Measurements from ENCODE around the gene ZNF710.
"Not testable (repeated sequence)": the region's sequence is repeated elsewhere in the genome, so short reads cannot be mapped to it uniquely, and the experiment has no call there.

The ZNF710 gene

DNA sequence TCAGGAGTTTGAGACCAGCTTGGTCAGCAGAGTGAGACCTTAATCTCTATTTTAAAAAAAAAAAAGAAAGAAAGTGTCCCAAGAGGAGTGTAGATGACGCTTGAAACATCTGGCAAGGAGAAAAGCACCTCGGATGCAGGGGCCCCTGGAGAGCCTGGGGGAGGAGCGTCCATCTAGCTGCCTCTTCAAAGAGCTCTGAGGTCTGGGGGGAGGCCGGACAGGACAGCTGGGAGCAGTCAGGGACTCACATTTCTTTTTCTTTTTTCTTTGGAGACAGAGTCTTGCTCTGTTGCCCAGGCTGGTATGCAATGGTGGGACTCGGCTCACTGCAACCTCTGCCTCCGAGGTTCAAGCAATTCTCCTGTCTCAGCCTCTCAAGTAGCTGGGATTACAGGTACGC is 104.4 kb downstream of the ZNF710 start:
- no peak for DNase-seq (ENCODE audit: low spot score)

DNA sequence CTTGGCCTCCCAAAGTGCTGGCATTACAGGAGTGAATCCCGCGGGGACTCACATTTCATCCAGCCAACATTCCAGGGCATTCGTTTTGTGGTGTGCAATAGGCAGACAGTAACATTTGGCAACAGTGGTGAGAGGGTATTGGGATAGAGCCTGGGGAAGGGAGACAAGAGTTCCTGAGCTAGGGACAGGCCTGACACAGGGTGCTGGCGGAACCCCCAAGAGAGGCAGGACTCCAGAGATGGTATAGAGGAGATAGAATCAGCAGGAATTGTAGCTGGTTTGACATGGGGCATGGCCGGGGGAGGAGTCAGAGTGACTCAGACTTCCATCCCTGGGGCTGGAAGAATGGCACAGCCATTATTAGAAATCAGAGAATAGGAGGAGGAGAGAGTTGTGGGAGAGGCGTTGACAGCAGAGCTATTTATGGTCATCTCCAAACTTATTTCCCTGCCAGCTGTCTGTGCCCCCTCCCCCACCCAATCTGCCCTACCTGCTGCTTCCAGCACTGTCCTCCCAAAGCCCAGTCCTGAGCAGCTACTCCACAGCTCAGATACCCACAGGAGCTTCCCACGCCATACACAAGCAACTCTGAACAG is 105.5 kb downstream of the ZNF710 start:
- no peak for DNase-seq (ENCODE audit: low spot score)

DNA sequence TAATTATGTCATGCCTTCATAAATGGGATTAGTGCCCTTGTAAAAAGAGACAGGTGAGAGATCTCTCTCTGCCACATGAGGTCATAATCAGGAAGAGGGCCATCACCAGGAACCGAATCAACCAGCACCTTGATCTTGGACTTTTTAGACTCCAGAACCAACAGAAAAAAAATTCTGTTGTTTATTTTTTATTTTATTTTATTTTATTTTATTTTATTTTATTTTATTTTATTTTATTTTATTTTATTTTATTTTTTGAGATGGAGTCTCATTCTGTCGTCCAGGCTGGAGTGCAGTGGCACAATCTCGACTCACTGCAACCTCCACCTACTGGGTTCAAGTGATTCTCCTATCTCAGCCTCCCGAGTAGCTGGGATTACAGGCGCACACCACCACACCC is 106.9 kb downstream of the ZNF710 start:
- DNase-seq (ENCODE audit: low spot score) = not testable (repeated sequence)

- DNase-seq (ENCODE audit: low spot score) = not testable (repeated sequence)
Observed at GRCh38 chr15:90109163-90109751, 108.1 kb downstream of the ZNF710 start.

GRCh38 chr15:90113166-90113565 is 112.0 kb downstream of the ZNF710 start:
- no peak for DNase-seq (ENCODE audit: low spot score)

DNA sequence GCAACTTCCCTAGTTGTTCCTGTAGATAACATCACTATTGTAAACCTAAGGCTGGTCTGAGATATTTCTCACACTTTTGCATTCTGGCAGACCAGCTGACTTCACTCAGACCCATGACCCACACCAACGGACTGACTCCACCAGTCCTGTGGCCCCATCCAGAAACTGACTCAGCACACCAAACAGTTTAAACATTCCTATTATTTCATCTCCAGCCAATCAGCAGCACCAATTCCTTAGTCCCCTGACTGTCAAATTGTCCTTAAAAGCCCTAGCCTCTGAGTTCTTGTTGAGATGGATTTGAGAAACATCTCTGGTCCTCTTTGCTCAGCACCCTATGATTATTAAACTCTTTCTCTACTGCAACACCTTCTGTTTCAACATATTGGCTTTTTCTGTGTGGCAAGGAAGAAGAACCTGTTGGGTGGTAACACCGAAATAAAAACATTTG is 113.4 kb downstream of the ZNF710 start:
- no peak for DNase-seq (ENCODE audit: low spot score)

DNA sequence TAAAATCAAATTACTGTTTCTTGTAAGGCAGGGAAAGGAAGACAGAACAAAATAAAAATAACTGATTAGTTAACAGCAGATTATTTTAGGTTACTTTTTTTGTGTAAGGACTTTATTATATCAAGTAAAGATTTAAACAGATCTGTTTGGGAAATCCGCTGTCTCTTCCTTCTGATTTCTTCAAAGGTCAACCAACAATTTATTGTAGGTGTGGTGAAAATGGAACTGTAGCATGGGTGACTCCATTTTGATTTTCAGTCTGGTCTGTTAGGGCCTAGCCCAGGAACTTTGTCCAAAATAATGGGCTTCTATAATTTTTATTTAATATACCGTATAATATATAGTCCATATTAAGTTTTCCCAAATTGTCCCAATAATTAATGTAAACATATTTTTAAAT is 114.7 kb downstream of the ZNF710 start:
- DNase-seq (ENCODE audit: low spot score) = no peak

GRCh38 chr15:90119367-90119766 is 118.2 kb downstream of the ZNF710 start:
- no peak for DNase-seq (ENCODE audit: low spot score)

DNA sequence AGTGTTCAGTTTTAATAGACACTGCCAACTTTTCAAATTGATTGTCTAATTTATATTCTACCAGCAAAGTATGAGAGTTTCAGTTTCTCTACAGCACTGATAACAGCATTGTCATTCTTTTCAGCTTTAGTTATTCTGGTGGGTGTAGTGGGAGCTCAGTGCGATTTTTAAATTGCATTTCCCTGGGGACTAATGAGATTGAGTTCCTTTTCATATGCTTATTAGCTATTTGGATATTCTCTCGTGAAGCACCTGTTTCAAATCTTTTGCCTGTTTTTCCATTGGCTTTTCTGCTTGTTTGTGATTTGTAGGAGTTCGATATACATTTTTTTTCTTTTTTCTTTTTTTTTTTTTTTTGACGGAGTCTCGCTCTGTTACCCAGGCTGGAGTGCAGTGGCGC is 120.0 kb downstream of the ZNF710 start:
- no peak for DNase-seq (ENCODE audit: low spot score)

- DNase-seq (ENCODE audit: low spot score) = no peak
Observed at GRCh38 chr15:90124507-90124906, 123.4 kb downstream of the ZNF710 start.

DNA sequence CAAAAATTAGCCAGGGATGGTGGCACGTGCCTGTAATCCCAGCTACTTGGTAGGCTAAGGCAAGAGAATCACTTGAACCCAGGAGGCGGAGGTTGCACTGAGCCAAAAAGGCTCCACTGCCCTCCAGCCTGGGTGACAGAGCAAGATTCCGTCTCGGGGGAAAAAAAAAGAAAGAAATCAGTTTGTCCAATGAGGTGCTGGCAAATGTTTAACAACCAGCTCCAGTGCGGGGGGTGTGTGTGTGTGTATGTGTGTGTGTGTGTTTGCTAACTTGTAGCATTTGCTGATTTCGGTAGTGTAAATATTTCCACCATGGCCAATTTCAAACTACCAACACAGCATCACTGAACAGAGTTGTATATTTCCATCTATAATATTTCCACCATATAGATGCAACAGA is 124.9 kb downstream of the ZNF710 start:
- no peak for DNase-seq (ENCODE audit: low spot score)

DNA sequence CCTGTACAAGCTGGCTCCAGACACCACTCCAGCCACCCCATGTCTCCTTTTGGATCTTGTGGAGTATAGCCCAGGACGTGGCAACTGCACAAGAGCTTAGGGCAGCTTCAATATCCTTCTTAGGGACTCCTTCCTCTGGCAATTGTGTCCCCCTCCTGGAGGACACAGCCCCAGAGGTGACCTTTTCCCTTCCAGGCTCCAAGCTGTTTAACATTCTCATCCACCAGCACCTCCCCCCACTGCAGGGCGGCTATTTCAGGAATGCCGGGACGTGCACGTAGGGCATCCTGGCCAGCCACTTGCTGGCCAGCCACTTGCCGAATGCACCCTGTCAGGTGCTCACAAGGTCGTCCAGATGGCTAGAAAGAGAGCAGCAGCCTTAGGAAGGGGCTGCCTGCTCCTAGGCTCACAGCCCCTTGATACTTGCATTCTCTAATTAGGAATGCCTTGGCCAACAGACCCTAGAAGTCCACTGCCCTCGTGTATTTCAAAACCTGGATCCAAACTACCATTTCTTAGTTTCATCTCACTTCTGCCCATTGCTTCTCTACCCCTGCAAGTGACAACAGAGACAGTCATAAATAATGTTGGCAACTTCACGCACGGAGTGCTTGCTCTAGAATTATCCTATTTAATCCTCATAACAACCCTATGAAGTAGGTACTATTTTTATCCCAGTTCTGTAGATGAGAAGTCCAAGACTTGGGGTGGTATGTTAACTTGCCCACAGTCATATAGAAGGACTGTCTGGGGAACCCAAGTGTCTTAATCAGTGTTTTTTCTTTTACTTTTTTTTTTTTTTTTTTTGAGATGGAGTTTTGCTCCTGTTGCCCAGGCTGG is 125.7 kb downstream of the ZNF710 start:
- DNase-seq (ENCODE audit: low spot score) = peak; percentile 65

DNA sequence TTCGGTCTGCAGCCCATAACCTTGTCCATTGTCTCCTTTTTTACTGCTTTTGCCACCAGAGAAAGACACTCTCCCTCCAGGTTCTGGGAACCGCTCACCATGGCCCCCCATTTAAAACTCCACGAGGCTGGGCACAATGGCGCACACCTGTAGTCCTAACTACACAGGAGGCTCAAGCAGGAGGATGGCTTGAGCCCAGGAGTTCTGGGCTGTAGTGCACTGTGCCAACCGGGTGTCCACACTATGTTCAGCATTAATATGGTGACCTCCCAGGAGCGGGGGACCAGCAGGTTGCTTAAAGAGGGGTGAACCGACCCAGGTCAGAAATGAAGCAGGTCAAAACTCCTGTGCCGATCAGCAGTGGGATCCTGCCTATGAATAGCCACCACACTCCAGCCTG is 129.2 kb downstream of the ZNF710 start:
- DNase-seq (ENCODE audit: low spot score) = no peak
